Head of caudate nucleus (tissue), 42 donors: ENCODE results near the gene CATSPERB.
A peak's percentile ranks its signal among the peaks of the same experiment; 100 is the strongest.
"Not testable (repeated sequence)": the region's sequence is repeated elsewhere in the genome, so short reads cannot be mapped to it uniquely, and the experiment has no call there.

Experiments used
- DNase-seq, 42 donors: peaks; one replicate each; pipeline versions ENCODE4 v3.0.0 to v3.0.0-alpha.2; 2020 to 2021; ENCODE audit warnings: mixed read lengths in 7 of 42
- intact Hi-C: fragments of 100-400 bp; cut with DNase I; formaldehyde crosslinking; loops from one replicate; pipeline ENCODE4 v1.15.0; 2022

Gene CATSPERB

DNA sequence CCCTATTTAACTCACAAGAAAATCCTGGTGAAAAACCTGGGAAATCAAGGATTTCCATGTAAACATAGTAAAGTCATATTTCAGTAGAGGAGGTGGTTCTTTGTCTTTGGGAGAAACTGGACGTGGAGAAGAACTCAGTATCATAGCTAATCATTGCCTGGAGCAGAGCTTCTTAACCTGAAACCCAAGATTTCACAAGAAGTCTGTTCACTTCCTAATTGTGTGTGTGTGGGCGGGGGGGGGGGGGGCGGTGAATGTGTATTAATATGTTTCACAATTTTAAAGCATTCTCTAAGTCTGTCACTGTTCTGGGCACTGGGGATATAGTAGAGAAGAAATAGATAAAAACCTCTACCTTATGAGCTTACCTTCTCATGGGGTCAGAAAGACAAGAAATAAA lies 125.0 kb downstream of the CATSPERB start:
- DNase-seq, result no peak

DNA sequence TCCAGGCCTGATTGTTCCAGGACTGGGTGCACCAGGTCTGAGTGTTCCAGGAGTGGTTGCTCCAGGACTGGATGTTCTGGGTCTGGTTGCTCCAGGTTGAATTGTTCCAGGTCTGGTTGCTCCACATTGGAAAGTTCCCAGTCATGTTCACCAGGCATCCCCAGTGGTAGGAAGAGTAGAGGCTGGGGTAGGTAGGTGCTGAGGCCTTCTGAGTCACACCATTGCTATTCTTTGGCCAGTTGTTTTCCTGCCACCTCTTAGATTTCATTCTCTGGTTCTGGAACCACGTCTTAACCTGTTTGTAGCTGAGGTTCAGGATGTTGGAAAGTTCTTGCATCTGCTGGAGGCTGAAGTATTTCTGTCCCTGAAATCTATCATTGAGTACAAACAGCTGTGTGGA lies 127.3 kb downstream of the CATSPERB start:
- intact Hi-C loops, DNase-seq: not testable (repeated sequence)

More for the DNA sequence above, 125.0 kb downstream of the CATSPERB start:
- intact Hi-C loops, result no loop called here

DNA sequence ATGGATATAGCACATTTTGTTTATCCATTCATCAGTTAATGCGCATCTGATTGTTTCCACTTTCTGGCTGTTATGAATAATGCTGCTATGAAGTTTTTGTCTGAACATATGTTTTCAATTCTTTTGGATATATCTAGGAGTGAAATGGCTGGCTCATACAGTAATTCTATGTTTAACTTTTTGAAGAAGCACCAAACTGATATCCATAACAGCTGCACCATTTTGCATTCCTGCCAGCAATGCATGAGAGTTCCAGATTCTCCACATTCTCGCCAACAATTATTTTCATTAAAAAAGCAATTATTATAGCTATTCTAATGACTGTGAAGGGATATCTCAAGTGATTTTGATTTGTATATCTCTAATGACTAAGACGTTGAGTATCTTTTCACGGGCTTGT lies 131.9 kb downstream of the CATSPERB start:
- DNase-seq, result no peak

DNA sequence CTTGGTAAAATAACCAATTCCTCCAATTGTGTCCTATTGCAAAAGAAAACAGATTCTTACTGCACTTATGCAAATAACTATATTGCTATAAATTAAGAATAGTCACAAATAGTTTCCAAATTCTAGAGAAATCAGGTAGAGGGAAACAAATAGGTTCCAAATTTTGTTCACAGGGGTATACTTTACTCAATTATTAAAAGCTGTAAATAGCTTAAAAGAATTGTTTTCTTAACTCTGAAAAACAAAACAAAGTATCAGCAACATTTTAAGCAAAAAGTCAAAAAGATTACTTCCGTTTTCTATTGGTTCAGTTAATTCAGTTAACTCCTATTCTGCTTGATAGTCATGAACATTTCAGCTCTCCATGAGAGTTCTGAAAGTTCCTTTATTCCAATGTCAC lies 136.2 kb downstream of the CATSPERB start:
- no peak for DNase-seq

More for the DNA sequence above, 131.9 kb downstream of the CATSPERB start:
- intact Hi-C loops, result no loop called here

DNA sequence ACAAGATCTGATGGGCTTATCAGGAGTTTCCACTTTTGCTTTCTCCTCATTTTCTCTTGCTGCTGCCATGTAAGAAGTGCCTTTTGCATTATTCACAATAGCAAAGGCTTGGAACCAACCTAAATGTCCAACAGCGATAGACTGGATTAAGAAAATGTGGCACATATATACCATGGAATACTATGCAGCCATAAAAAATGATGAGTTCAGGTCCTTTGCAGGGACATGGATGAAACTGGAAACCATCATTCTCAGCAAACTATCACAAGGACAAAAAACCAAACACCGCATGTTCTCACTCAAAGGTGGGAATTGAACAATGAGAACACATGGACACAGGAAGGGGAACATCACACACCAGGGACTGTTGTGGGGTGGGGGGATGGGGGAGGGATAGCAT lies 137.9 kb downstream of the CATSPERB start:
- intact Hi-C loops, DNase-seq: not testable (repeated sequence)

More for the DNA sequence above, 136.2 kb downstream of the CATSPERB start:
- intact Hi-C loops, result no loop called here

DNA sequence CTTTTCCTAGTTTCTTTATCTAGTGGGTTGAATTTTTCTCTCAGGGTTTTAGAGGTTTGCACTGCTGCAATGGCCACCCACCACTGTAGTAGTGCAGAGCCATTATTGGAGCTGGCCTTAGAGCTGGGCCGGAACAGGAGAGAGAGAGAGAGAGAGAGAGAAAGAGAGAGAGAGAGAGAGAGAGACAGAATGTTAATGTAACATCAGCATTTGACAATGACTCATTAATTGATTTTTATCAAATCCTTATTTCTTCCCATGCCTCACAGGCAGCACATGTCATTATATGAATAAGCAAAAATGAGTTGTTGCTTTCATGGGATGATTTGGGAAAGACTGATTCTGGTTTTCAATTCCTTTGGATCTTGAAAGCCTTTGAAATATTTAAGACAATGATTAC lies 145.5 kb downstream of the CATSPERB start:
- no peak for DNase-seq
- intact Hi-C loops, result no loop called here

DNA sequence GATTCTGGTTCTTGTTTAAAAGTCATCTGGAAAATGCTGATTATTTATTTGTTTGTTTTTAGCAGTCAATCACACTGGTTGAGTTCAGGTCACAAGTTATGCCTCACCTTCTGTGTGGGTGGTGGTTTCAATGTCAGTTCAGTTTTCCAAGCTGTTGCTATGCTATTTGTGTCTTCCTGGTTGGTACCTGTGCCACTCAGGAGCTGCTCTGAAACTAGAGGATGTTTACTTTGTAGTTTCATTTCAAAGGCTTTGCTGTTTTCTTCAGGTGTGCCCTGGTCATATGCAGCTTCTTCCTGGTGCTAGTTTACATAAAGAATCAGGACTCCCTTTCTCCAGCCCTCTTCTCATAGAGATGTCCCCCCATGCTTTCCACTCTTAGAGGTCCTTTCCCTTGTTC lies 146.0 kb downstream of the CATSPERB start:
- intact Hi-C loops, result no loop called here
- DNase-seq, result no peak

DNA sequence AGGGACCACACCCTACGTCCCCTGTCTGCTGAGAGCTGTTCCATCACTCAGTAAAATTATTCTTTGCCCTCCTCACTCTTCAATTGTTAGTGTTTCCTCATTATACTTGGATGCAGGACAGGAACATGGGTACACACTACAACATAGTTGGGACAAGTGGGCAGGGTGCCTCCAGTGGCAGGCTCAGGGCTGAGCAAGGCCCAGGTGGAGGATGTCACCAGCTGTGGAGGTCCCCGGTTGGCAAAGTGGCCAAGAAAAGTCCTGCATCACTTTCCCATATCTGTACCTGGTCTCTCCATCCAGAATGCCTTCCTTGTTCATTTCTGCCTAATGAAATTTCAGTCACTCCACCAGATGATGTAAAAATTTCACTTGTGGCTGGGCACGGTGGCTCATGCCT lies 149.1 kb downstream of the CATSPERB start:
- DNase-seq, result no peak
- intact Hi-C loops, result no loop called here

DNA sequence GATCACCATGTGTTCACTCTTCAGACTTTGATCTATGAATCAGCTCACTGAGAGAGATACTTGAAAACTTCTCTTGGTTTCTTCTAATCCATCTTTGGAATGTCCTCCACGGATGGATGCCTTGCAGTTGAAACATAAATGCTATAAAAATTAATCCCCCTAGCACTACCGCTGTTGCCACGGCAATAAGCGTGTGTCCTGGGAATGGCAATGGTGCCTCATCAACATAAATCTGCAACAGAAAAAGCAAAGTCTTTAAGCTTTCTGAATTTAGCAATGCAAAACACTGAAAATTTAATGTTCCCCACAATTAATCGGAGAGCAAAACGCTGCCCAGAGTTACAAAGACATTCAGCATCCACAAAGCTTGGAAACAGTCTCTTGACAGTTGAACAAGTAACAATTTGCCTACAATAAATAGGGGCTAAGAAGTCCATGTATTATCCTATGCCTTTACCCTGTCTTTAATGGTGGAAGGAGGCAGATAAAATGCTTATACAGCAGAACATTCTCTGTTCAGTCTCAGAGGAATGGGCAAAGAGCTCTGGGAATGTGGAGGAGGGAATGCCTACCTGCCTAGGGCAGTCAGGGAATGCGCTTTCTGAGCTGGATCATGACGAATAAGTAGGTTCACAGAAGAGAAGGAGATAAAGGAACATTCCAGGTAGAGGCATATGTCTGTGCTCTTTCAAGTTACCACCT lies 150.9 kb downstream of the CATSPERB start:
- no peak for DNase-seq
- intact Hi-C loops, result no loop called here

DNA sequence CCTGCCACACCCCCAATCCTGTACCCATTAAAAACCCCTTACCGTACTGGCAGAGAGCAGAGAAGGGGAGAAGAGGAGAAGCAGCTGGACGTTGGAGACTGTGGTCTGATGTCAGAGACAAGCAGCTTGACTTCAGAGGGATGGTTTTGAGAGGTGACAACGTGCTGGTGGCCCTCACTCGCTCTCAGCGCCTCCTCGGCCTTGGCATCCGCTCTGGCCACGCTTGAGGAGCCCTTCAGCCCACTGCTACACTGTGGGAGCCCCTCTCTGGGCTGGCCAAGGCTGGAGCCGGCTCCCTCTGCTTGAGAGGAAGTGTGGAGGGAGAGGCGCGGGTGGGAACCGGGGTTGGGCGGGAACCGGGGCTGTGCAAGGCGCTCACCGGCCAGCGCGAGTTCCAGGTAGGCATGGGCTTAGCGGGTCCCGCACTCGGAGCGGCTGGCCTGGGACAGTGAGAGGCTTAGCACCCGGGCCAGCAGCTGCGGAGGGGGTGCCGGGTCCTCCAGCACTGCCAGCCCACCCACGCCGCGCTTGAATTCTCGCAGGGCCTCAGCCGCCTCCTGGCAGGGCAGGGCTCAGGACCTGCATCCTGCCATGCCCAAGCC lies 154.2 kb downstream of the CATSPERB start:
- intact Hi-C loops, result no loop called here
- no peak for DNase-seq

DNA sequence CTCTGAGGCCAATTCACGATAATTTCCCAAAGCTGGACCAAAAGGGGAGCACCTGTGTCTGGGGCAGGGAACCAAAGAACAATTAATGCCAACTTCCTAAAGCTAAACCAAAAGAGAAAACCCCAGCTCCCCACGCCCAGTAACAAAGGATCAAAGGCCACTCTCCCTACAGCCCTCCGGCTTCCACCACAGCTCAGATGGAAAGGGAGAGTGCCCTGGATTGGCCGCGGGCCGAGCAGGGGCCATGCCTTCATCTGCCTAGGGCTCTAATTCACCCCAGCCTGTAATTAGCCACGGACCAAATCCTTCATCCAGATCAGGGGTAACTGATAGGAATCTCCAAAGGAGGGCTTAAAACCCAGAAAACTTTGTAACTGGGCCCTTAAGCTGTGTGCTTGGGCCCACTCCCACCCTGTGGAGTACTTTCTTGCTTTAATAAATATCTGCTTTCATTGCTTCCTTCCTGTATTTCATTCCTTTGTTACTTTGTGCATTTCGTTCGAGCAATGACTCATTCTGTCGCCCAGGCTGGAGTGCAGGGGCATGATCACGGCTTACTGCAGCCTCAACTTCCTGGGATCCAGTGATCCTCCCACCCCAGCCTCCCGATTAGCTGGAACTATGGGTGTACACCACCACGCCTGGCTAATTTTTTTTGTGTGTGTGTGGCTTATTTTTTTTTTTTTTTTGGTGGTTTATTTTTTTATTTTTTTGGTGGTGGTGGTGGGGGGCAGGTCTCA lies 156.2 kb downstream of the CATSPERB start:
- intact Hi-C loops, result no loop called here
- no peak for DNase-seq

DNA sequence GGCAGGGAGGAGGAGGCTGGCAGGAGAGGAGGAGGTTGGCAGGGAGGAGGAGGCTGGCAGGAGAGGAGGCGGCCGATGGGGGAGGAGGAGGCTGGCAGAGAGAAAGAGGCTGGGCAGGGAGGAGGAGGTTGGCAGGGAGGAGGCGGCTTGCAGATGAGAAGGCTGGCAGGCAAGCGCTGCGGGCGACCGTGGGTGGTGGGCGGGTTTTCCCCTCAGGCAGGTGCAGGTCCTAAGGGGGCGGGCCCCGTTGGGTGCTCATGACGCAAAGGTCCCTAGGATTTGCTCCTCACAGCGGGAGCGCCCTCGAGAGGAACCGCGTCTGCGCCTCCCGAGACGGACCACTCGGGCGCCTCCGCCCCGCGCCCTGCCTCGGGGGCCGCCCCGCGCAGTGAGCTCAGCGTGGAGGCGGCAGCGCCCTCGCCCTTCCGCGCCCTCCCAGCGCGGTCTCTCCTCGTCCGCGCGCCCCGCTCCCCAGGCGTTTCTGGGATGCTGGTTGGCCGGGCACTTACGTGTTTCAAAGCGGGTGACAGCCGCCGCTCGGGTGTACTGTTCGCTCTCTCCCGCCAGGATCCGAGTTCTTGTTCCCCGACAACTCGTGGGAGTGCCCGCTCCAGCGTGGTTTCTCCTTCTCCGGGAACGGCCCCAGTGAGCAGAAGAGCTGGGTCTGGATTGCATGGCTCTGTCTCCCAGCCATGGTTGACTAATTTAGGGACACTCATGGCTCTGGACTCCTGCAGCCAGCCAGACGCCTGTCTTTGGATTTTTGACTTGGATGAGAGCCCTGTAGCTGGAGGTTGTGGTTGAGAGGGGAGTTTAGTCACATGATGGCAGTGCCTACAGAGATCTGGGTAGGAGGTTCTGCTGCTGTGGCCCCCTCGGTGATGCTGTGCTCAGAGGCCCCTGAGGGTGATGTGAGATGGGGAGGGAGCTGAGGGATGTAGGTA lies 157.7 kb downstream of the CATSPERB start:
- DNase-seq, result peak; percentile 33 to 88 (median 68)
- intact Hi-C loops, result no loop called here

DNA sequence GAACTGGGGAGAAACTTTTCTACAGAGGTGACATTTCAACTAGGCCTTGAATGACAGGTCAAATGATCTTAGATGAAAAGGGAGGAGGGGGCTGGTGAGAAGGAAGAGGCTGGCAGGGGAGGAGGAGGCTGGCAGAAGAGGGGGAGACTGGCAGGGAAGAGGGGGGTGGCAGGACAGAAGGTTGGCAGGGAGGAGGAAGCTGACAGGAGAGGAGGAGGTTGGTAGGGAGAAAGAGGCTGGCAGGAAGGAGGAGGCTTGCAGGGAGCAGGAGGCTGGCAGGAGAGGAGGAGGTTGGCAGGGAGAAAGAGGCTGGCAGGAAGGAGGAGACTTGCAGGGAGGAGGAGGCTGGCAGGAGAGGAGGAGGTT lies 158.4 kb downstream of the CATSPERB start:
- peak in 1 of 42 donors; percentile 37 for DNase-seq
- intact Hi-C loops, result no loop called here

DNA sequence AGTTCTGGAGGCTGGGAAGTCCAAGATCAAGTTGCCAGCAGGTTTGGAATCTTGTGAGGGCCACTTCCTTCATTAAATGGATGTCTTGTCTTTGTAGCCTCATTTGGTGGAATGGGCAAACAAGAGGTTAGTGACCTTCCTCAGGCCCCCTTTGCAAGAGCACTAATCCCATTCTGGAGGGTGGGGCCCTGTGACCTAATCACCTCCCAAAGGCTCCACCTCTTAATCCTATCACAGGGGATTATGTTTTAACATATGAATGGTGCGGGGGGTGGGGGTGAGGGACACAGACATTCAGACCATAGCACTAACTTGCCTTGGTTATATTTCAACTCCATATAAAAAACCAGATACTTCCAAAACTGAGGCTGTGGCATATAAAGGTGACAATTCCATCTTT lies 161.9 kb downstream of the CATSPERB start:
- intact Hi-C loops, result no loop called here
- no peak for DNase-seq

DNA sequence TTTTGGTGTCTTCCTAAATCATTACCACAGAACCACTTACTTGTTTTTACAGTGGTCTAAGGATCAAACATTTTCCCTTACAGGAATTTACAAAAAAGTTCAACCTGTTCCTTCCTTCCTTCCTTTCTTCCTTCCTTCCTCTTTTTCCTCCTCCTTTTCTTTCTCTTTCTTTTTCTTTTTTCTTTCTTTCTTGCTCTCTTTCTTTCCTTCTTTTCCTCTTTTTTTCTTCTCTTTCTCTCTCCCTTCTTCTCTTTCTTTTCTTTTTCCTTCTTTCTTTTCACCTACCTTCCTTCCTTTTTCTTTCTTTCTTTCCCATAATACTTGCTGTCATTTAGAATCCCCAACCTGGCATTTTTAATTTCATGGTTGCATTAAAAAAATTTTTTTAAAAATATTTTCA lies 162.6 kb downstream of the CATSPERB start:
- DNase-seq, result no peak
- intact Hi-C loops, result no loop called here

DNA sequence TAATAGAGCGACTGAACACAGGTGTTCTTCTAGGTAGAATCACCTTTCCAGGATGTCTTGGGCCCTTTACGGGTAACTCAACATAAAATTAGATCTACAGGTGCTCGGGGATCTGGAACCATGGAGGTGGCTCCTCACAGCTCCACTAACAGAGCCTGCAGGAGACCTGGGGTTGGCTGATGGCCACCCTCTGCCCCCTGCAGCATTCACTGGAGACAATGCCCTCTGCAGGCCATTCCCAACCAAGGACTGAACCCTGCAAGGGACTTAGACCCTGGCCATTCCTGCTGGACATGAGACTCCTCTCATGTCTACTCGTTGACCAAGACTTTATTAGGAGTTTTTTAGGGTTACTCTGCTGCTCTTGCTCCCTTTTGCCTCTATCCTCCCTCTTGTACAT lies 163.3 kb downstream of the CATSPERB start:
- intact Hi-C loops, result no loop called here
- DNase-seq, result no peak

DNA sequence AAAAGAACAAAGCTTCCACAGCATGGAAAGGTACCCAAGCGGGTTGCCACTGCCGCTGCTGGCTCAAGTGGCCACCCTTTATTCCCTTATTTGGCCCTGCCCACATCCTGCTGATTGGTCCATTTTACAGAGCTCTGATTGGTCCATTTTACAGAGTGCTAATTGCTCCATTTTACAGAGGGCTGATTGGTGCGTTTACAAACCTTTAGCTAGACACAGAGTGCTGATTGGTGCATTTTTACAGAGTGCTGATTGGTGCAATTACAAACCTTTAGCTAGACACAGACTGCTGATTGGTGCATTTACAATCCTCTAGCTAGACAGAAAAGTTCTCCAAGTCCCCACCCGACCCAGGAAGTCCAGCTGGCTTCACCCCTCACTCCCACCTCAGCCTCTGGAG lies 164.1 kb downstream of the CATSPERB start:
- intact Hi-C loops, DNase-seq: not testable (repeated sequence)

DNA sequence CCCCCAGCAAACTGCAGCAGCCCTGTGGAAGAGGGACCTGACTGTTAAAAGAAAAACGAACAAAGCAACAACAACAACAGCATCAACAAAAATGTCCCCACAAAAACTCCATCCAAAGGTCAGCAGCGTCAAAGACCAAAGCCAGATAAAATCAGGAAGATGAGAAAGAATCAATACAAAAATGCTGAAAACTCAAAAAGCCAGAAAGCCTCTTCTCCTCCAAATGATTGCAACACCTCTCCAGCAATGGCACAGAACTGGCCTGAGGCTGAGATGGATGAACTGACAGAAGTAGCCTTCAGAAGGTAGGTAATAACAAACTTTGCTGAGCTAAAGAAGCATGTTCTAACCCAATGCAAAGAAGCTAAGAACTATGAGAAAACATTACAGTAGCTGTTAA lies 176.4 kb downstream of the CATSPERB start:
- DNase-seq, result no peak
- intact Hi-C loops, result no loop called here
